ENCODE data around the gene PHPT1. TPM values are rescaled to one million over a fixed set of nuclear protein-coding genes. Genes with fewer than 3 reads are reported as not detected.

The PHPT1 gene
- total and polyA plus RNA-seq, 2 of the 13 experiments (the other 11 are each of a cell fraction or from before 2014, with no cell fraction given) = 189 to 192 TPM

GRCh38 chr9:136849038-136849959 lies at the start of gene PHPT1 (continued):
- TF ChIP-seq ZNF468 (CRISPR knock-in tag; IDR thresholded peaks at IDR 0.05) (no peak), NCOA1 (CRISPR knock-in tag; IDR thresholded peaks at IDR 0.05) (no peak; the same call in 1 of the 2 replicates), CBX5 (CRISPR knock-in tag; IDR thresholded peaks at IDR 0.05; ENCODE audit: borderline replicate concordance) (no peak), JUN (CRISPR knock-in tag; IDR thresholded peaks at IDR 0.05) (0 out of 2 replicates have a peak, but pooled peaks have one; percentile 50), SMYD3 (CRISPR knock-in tag; IDR thresholded peaks at IDR 0.05) (peak; percentile 59; the same call in 1 of the 2 replicates), HIC2 (CRISPR knock-in tag; IDR thresholded peaks at IDR 0.05; ENCODE audit: low read depth) (peak; percentile 86), EZH2 (conservative IDR thresholded peaks at IDR 0.05; ENCODE audit: low read depth, low read length) (no peak), SALL1 (CRISPR knock-in tag; IDR thresholded peaks at IDR 0.05) (peak; percentile 50), ZNF616 (CRISPR knock-in tag; IDR thresholded peaks at IDR 0.05; ENCODE audit: low read depth) (0 out of 2 replicates have a peak, but pooled peaks have one; percentile 16), ZNF256 (CRISPR knock-in tag; conservative IDR thresholded peaks at IDR 0.05) (no peak), REXO4 (CRISPR knock-in tag; IDR thresholded peaks at IDR 0.05; ENCODE audit: borderline replicate concordance) (no peak), SOX13 (IDR thresholded peaks at IDR 0.05) (no peak), SOX13 (CRISPR knock-in tag; conservative IDR thresholded peaks at IDR 0.05 in 1 of 2, IDR thresholded peaks at IDR 0.05 in 1 of 2) (peak in 1 of 2 experiments; percentile 3; a peak in 1 of 4 replicates), SP5 (CRISPR knock-in tag; IDR thresholded peaks at IDR 0.05; ENCODE audit: borderline replicate concordance, low read depth) (0 out of 2 replicates have a peak, but pooled peaks have one; percentile 55), POGZ (CRISPR knock-in tag; IDR thresholded peaks at IDR 0.05) (peak; percentile 44; the same call in 1 of the 2 replicates), ONECUT2 (CRISPR knock-in tag; IDR thresholded peaks at IDR 0.05) (no peak), ZNF619 (CRISPR knock-in tag; IDR thresholded peaks at IDR 0.05) (0 out of 2 replicates have a peak, but pooled peaks have one; percentile 47), ZNF547 (CRISPR knock-in tag; IDR thresholded peaks at IDR 0.05) (no peak), ZNF552 (CRISPR knock-in tag; IDR thresholded peaks at IDR 0.05; ENCODE audit: borderline replicate concordance) (no peak), ZNF329 (CRISPR knock-in tag; IDR thresholded peaks at IDR 0.05; ENCODE audit: low read depth) (peak; percentile 39; the same call in 1 of the 2 replicates), SAP130 (CRISPR knock-in tag; IDR thresholded peaks at IDR 0.05; ENCODE audit: low read depth) (peak; percentile 74), ATF7 (IDR thresholded peaks at IDR 0.05) (no peak), ATF7 (CRISPR knock-in tag; IDR thresholded peaks at IDR 0.05) (peak; percentile 32; the same call in 1 of the 2 replicates), AHR (CRISPR knock-in tag; IDR thresholded peaks at IDR 0.05) (0 out of 2 replicates have a peak, but pooled peaks have one; percentile 67), AKAP8 (CRISPR knock-in tag; IDR thresholded peaks at IDR 0.05) (peak; percentile 95), SP4 (CRISPR knock-in tag; IDR thresholded peaks at IDR 0.05) (peak; percentile 75)
- TF ChIP-seq, protein P1, sequence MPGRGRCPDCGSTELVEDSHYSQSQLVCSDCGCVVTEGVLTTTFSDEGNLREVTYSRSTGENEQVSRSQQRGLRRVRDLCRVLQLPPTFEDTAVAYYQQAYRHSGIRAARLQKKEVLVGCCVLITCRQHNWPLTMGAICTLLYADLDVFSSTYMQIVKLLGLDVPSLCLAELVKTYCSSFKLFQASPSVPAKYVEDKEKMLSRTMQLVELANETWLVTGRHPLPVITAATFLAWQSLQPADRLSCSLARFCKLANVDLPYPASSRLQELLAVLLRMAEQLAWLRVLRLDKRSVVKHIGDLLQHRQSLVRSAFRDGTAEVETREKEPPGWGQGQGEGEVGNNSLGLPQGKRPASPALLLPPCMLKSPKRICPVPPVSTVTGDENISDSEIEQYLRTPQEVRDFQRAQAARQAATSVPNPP (CRISPR knock-in tag; IDR thresholded peaks at IDR 0.05) = 0 out of 2 replicates have a peak, but pooled peaks have one; percentile 35
- TF ChIP-seq, protein P2, sequence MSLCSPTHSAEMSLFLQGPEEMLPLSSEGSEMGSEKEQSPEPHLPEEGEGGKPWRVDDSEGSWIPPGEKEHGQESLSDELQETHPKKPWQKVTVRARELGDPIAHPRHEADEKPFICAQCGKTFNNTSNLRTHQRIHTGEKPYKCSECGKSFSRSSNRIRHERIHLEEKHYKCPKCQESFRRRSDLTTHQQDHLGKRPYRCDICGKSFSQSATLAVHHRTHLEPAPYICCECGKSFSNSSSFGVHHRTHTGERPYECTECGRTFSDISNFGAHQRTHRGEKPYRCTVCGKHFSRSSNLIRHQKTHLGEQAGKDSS (CRISPR knock-in tag; IDR thresholded peaks at IDR 0.05; ENCODE audit: borderline replicate concordance, low read depth) = peak; percentile 88; the same call in 1 of the 2 replicates

Measured in HepG2 (cell line).